Measurements from ENCODE around the gene C1QBP.
"Not testable (repeated sequence)": the region's sequence is repeated elsewhere in the genome, so short reads cannot be mapped to it uniquely, and the experiment has no call there.

Gene C1QBP

DNA sequence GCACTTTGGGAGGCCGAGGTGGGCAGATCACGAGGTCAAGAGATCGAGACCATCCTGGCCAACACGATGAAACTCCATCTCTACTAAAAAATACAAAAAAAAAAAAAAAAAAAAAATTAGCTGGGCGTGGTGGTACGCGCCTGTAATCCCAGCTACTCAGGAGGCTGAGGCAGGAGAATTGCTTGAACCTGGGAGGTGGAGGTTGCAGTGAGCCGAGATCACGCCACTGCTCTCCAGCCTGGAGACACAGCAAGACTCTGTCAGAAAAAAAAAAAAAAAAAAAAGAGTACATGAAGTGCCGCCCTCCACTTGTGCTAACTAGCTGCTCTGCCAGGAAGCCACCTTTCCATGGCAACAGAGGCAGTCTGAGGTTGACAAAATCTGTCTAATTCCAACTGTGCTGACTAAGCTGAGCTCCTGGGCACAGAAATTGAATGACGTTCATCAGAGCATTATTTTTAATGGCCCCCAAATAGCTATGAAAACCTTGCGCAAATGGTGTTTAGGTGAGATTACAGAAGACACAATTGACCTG is 3.1 kb downstream of the C1QBP start:
- peaks cover 14 to 57% (median 41%) of the 10 kb centered on the region in 4 experiments for H3K36me3 ChIP-seq (ENCODE audit: control insufficient read depth in 4 of 4, insufficient read depth in 4 of 4, low read length in 3 of 4)
- DNase-seq: peak in 2 of 3 donors; percentile 68 to 73
- 83% methylated on average over 2 of the region's 12 CpGs for WGBS (ENCODE audit: insufficient coverage)
- H3K4me3 ChIP-seq (ENCODE audit: control insufficient read depth in 1 of 7, extremely low read depth in 1 of 7, insufficient read depth in 4 of 7, low read depth in 2 of 7, low read length in 6 of 7); H3K9me3 ChIP-seq (ENCODE audit: control extremely low read depth in 1 of 5, control insufficient read depth in 4 of 5, insufficient read depth in 2 of 5, low read depth in 1 of 5, low read length in 4 of 5); H3K27me3 ChIP-seq (replicated peaks in 2 of 5; ENCODE audit: control insufficient read depth in 4 of 5, insufficient read depth in 5 of 5, low read length in 4 of 5): not testable (repeated sequence)
- H3K4me1 ChIP-seq (ENCODE audit: control extremely low read depth in 1 of 4, control insufficient read depth in 4 of 4, insufficient read depth in 4 of 4, low read length in 3 of 4): peaks cover 17 to 35% (median 25%) of the 10 kb centered on the region in 4 experiments
- POLR2A ChIA-PET: interaction anchor here (0.6 to 1.1 kb wide), 2 partner anchors 11 to 22 kb away, joined by 3 read pairs; no protein-coding TSS in a partner anchor
- CTCF ChIA-PET: interaction anchor here (1.2 to 1.6 kb wide), 2 partner anchors 11 to 47 kb away, joined by 3 to 4 read pairs; no protein-coding TSS in a partner anchor
- H3K27ac ChIP-seq (ENCODE audit: insufficient read depth in 1 of 2, low read depth in 1 of 2, low read length in 2 of 2, poor library complexity in 1 of 2, severe bottlenecking in 2 of 2): peak overlapping the region in 1 of 2 experiments; percentile 11

DNA sequence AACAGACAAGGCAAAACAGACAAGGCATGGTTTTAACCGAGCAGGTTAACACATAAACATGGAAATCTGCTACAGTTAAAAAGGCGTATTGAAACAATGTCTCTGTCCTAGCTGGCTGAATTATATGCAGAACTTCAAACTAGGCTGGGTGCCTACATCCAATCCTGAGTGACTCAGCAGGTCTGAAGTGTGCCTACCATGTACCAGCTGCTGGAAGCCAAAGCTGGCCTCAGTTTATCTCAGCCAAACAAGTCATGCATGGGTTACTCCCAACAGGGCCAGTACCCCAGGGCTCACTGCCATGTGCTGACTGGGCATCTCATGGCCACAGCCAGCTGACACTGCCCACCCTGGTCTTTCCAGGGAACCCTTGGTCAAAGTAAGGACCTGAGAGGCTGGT is 4.0 kb downstream of the C1QBP start:
- Histone ChIP-seq H3K36me3 (ENCODE audit: control insufficient read depth in 4 of 4, insufficient read depth in 4 of 4, low read length in 3 of 4) (peaks cover 19 to 63% (median 47%) of the 10 kb centered on the region in 4 experiments), H3K4me1 (ENCODE audit: control extremely low read depth in 1 of 4, control insufficient read depth in 4 of 4, insufficient read depth in 4 of 4, low read length in 3 of 4) (peaks cover 17 to 35% (median 25%) of the 10 kb centered on the region in 4 experiments), H3K4me3 (ENCODE audit: control insufficient read depth in 1 of 7, extremely low read depth in 1 of 7, insufficient read depth in 4 of 7, low read depth in 2 of 7, low read length in 6 of 7) (no peak overlapping the region), H3K27me3 (replicated peaks in 2 of 5; ENCODE audit: control insufficient read depth in 4 of 5, insufficient read depth in 5 of 5, low read length in 4 of 5) (no peaks in the 10 kb centered on the region), H3K9me3 (ENCODE audit: control extremely low read depth in 1 of 5, control insufficient read depth in 4 of 5, insufficient read depth in 2 of 5, low read depth in 1 of 5, low read length in 4 of 5) (no peaks in the 10 kb centered on the region), H3K27ac (ENCODE audit: insufficient read depth in 1 of 2, low read depth in 1 of 2, low read length in 2 of 2, poor library complexity in 1 of 2, severe bottlenecking in 2 of 2) (no peak overlapping the region)
- no peak for DNase-seq
- WGBS (ENCODE audit: insufficient coverage): 100% methylated on average over 2 of the region's 2 CpGs
- POLR2A ChIA-PET: no interaction called here
- CTCF ChIA-PET: no interaction called here

DNA sequence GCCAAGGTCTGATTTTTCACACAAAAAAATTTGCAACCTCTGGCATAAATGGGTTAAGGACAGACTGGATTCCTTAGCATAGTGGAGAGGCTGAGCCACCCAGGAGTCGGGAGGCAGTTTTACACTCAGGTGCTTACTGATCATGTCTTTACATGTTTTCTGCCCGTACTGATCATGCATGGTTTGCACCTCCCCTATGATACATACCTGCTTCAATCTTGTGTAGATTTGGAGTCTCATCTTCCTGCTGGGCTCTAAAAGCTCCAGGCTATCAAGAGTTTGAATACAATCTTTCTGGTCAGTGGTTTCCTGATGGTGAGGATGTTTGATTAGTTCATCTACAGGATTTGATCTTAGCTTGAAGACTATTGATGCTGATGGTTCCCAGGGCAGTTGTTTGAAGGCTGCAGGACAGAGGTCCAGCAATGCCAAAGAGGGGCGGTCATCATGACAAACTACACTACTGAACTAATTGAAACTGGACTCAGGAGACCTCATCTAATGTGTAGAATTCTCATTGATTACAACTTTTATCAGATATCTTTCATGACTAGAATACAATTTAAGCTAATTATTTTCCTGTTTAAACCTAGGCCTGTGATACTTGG is 6.9 kb downstream of the C1QBP start:
- DNase-seq: no peak
- Histone ChIP-seq H3K27me3 (replicated peaks in 2 of 5; ENCODE audit: control insufficient read depth in 4 of 5, insufficient read depth in 5 of 5, low read length in 4 of 5) (no peaks in the 10 kb centered on the region), H3K4me1 (ENCODE audit: control extremely low read depth in 1 of 4, control insufficient read depth in 4 of 4, insufficient read depth in 4 of 4, low read length in 3 of 4) (peaks cover 4 to 14% (median 10%) of the 10 kb centered on the region in 4 experiments), H3K36me3 (ENCODE audit: control insufficient read depth in 4 of 4, insufficient read depth in 4 of 4, low read length in 3 of 4) (peaks cover 24 to 83% (median 71%) of the 10 kb centered on the region in 4 experiments), H3K4me3 (ENCODE audit: control insufficient read depth in 1 of 7, extremely low read depth in 1 of 7, insufficient read depth in 4 of 7, low read depth in 2 of 7, low read length in 6 of 7) (no peak overlapping the region), H3K9me3 (ENCODE audit: control extremely low read depth in 1 of 5, control insufficient read depth in 4 of 5, insufficient read depth in 2 of 5, low read depth in 1 of 5, low read length in 4 of 5) (no peaks in the 10 kb centered on the region), H3K27ac (ENCODE audit: insufficient read depth in 1 of 2, low read depth in 1 of 2, low read length in 2 of 2, poor library complexity in 1 of 2, severe bottlenecking in 2 of 2) (no peak overlapping the region)
- 87% methylated on average over 2 of the region's 3 CpGs for WGBS (ENCODE audit: insufficient coverage)
- ChIA-PET POLR2A (no interaction called here), CTCF (no interaction called here)

DNA sequence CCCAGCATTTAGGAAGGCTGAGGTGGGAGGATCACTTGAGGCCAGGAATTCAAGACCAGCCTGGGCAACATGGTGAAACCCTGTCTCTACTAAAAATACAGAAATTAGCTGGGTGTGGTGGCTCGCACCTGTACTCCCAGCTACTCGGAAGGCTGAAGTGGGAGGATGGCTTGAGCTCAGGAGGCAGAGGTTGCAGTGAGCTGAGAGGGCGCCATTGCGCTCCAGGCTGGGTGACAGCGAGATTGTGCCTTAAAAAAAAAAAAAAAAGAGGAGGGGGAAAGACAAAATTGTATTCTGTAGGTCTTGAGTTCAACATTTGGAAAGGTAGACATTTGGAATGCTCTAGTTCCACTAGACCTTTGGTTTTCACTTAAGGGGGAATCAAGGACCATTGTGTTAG is 7.7 kb downstream of the C1QBP start:
- H3K4me3 ChIP-seq (ENCODE audit: control insufficient read depth in 1 of 7, extremely low read depth in 1 of 7, insufficient read depth in 4 of 7, low read depth in 2 of 7, low read length in 6 of 7): not testable (repeated sequence)
- Histone ChIP-seq H3K27ac (ENCODE audit: insufficient read depth in 1 of 2, low read depth in 1 of 2, low read length in 2 of 2, poor library complexity in 1 of 2, severe bottlenecking in 2 of 2) (peak overlapping the region in 1 of 2 experiments; percentile 21), H3K36me3 (ENCODE audit: control insufficient read depth in 4 of 4, insufficient read depth in 4 of 4, low read length in 3 of 4) (peaks cover 24 to 90% (median 72%) of the 10 kb centered on the region in 4 experiments)

DNA sequence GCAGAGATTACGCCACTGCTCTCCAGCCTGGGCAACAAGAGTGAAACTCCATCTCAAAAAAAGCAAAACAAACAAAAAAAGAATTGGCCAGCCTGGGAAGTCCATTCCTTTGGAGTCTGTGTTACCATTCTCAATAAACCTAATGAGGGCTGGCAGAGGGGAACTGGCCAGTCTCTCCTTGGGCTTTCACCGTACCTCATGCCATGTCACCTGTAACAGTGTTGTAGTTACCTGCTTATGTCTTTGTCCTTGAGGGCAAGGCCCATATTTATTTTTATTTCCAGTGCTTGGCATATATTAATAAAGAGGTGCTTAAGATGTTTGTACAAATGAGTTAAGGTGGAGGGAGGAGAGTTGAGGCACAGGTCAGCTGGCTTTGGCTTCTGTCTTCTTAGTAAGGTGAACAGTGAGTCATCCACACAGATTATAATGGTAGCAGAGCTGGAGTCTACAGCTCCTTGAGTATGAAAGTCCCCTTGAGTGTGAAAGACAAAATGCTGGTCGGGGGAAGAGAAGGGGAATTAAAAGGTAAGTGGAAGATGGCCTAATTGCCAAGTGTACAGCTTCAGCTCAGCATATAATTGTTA is 8.4 kb downstream of the C1QBP start:
- Histone ChIP-seq H3K9me3 (ENCODE audit: control extremely low read depth in 1 of 5, control insufficient read depth in 4 of 5, insufficient read depth in 2 of 5, low read depth in 1 of 5, low read length in 4 of 5) (no peaks in the 10 kb centered on the region), H3K27me3 (replicated peaks in 2 of 5; ENCODE audit: control insufficient read depth in 4 of 5, insufficient read depth in 5 of 5, low read length in 4 of 5) (no peaks in the 10 kb centered on the region), H3K36me3 (ENCODE audit: control insufficient read depth in 4 of 4, insufficient read depth in 4 of 4, low read length in 3 of 4) (peaks cover 27 to 92% (median 76%) of the 10 kb centered on the region in 4 experiments), H3K27ac (ENCODE audit: insufficient read depth in 1 of 2, low read depth in 1 of 2, low read length in 2 of 2, poor library complexity in 1 of 2, severe bottlenecking in 2 of 2) (peak overlapping the region in 1 of 2 experiments; percentile 11), H3K4me3 (ENCODE audit: control insufficient read depth in 1 of 7, extremely low read depth in 1 of 7, insufficient read depth in 4 of 7, low read depth in 2 of 7, low read length in 6 of 7) (no peak overlapping the region), H3K4me1 (ENCODE audit: control extremely low read depth in 1 of 4, control insufficient read depth in 4 of 4, insufficient read depth in 4 of 4, low read length in 3 of 4) (peaks cover 0 to 3% (median 1%) of the 10 kb centered on the region in 4 experiments)
- ChIA-PET POLR2A (interaction anchor here (0.6 kb wide), 1 partner anchor 74 kb away, joined by 4 read pairs; no protein-coding TSS in a partner anchor), CTCF (interaction anchor here (0.7 to 2.6 kb wide), 4 partner anchors 9 to 12 kb away, joined by 3 to 12 read pairs (median 4); partner anchors contain the start of genes C1QBP, NUP88 and RPAIN)
- no peak for DNase-seq
- WGBS (ENCODE audit: insufficient coverage): 100% methylated on average over 3 of the region's 3 CpGs

More for the DNA sequence above, 7.7 kb downstream of the C1QBP start:
- H3K9me3 ChIP-seq (ENCODE audit: control extremely low read depth in 1 of 5, control insufficient read depth in 4 of 5, insufficient read depth in 2 of 5, low read depth in 1 of 5, low read length in 4 of 5); POLR2A ChIA-PET; H3K4me1 ChIP-seq (ENCODE audit: control extremely low read depth in 1 of 4, control insufficient read depth in 4 of 4, insufficient read depth in 4 of 4, low read length in 3 of 4); H3K27me3 ChIP-seq (replicated peaks in 2 of 5; ENCODE audit: control insufficient read depth in 4 of 5, insufficient read depth in 5 of 5, low read length in 4 of 5): not testable (repeated sequence)
- DNase-seq: peak in 1 of 3 donors; percentile 12
- CTCF ChIA-PET: interaction anchor here (1.2 to 2.6 kb wide), 2 partner anchors 8 to 11 kb away, joined by 3 to 12 read pairs; partner anchors contain the start of gene C1QBP
- 41% methylated on average over 2 of the region's 5 CpGs for WGBS (ENCODE audit: insufficient coverage)

DNA sequence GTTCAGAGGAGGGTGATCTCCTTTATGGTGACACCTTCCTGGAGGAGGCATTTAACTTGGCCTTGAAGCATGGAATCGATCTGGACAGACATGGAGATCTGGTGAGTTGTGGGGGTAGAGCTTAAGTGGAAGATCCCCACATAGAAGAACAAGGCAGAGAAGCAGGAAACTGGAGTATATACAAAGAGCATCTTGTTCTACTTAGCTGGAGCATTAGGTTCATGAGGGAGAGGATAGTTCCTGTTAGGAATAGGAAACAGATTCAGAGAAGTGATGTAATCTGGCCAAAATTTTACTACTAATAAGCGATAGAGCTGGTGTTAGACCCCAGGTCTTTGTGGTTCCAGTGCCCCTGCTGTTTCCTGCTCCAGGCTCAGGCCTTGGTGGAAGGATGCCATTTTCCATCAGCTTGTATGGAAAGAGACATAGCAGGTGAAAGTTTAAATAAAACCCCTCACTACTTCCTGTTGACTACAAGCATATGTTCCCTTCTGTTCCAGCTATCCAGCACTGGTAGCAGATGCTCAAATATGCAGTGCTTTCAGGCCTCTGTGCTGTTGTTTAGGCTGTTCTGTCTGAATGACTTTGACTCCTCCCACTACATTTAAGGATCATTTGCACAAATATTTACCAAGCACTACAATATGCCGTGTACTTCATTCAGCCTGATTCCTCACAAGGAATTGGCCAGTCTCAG is 9.6 kb downstream of the C1QBP start:
- Histone ChIP-seq H3K4me3 (ENCODE audit: control insufficient read depth in 1 of 7, extremely low read depth in 1 of 7, insufficient read depth in 4 of 7, low read depth in 2 of 7, low read length in 6 of 7) (no peak overlapping the region), H3K36me3 (ENCODE audit: control insufficient read depth in 4 of 4, insufficient read depth in 4 of 4, low read length in 3 of 4) (peaks cover 30 to 94% (median 73%) of the 10 kb centered on the region in 4 experiments), H3K27ac (ENCODE audit: insufficient read depth in 1 of 2, low read depth in 1 of 2, low read length in 2 of 2, poor library complexity in 1 of 2, severe bottlenecking in 2 of 2) (peak overlapping the region in 1 of 2 experiments; percentile 20), H3K27me3 (replicated peaks in 2 of 5; ENCODE audit: control insufficient read depth in 4 of 5, insufficient read depth in 5 of 5, low read length in 4 of 5) (no peaks in the 10 kb centered on the region), H3K9me3 (ENCODE audit: control extremely low read depth in 1 of 5, control insufficient read depth in 4 of 5, insufficient read depth in 2 of 5, low read depth in 1 of 5, low read length in 4 of 5) (no peaks in the 10 kb centered on the region), H3K4me1 (ENCODE audit: control extremely low read depth in 1 of 4, control insufficient read depth in 4 of 4, insufficient read depth in 4 of 4, low read length in 3 of 4) (no peaks in the 10 kb centered on the region)
- DNase-seq: no peak
- ChIA-PET POLR2A (interaction anchor here (0.7 kb wide), 1 partner anchor 10 kb away, joined by 3 read pairs; the partner anchor contains the start of gene C1QBP), CTCF (interaction anchor here (1.2 to 2.6 kb wide), 3 partner anchors 8 to 10 kb away, joined by 3 to 12 read pairs (median 5); partner anchors contain the start of genes C1QBP, NUP88 and RPAIN)
- 80% methylated on average over 2 of the region's 3 CpGs for WGBS (ENCODE audit: insufficient coverage)

All from common myeloid progenitor, CD34-positive (primary cell).